ENCODE measurements around the gene CTTN.

CTTN gene

GRCh38 chr11:70398834-70399680 lies 728 bp downstream of the CTTN start:
- Histone ChIP-seq H3K4me1 (ENCODE audit: control insufficient read depth in 2 of 2, insufficient read depth in 1 of 2, low read depth in 1 of 2, low read length in 2 of 2) (peaks cover 15 to 17% of the 10 kb centered on the region in 2 donors), H3K9me3 (replicated peaks in 1 of 2; ENCODE audit: control insufficient read depth in 2 of 2, insufficient read depth in 1 of 2, low read depth in 1 of 2, low read length in 2 of 2) (peaks cover 0 to under 1% of the 10 kb centered on the region in 2 donors), H2AK5ac (ENCODE audit: low read depth, low read length) (peak overlapping the region; percentile 70), H3K27me3 (ENCODE audit: control insufficient read depth in 3 of 3, insufficient read depth in 3 of 3, low read depth in 1 of 3, low read length in 3 of 3) (no peaks in the 10 kb centered on the region), H2AFZ (ENCODE audit: low read length) (peak overlapping the region; percentile 97), H3K23ac (ENCODE audit: low read depth, low read length, poor library complexity) (no peak overlapping the region), H3K4me3 (ENCODE audit: low read length in 2 of 2) (peak overlapping the region; percentile 97 to 99), H4K8ac (ENCODE audit: low read depth, low read length) (no peak overlapping the region), H2BK120ac (ENCODE audit: low read depth, low read length) (no peak overlapping the region), H3K14ac (ENCODE audit: low read length) (peak overlapping the region; percentile 99), H4K91ac (ENCODE audit: low read depth, low read length, poor library complexity) (no peak overlapping the region), H3K4ac (ENCODE audit: low read length) (no peak overlapping the region), H2BK5ac (ENCODE audit: low read length) (peak overlapping the region; percentile 69), H3K18ac (ENCODE audit: low read length) (peak overlapping the region; percentile 96), H3K79me1 (ENCODE audit: low read depth, low read length) (peaks cover 14% of the 10 kb centered on the region), H3K4me2 (ENCODE audit: insufficient read depth, low read length, poor library complexity, severe bottlenecking) (peak overlapping the region; percentile 78), H3K36me3 (replicated peaks in 1 of 2; ENCODE audit: control insufficient read depth in 2 of 2, insufficient read depth in 2 of 2, low read length in 2 of 2) (peaks cover 3 to 38% of the 10 kb centered on the region in 2 donors), H2BK12ac (ENCODE audit: low read length) (no peak overlapping the region), H3K27ac (replicated peaks; ENCODE audit: low read length) (no peak overlapping the region), H2BK15ac (ENCODE audit: low read length) (no peak overlapping the region), H3K9ac (ENCODE audit: low read depth, low read length, poor library complexity) (peak overlapping the region; percentile 97)
- no peak for DNase-seq (ENCODE audit: low spot score)
- WGBS, 2 donors (ENCODE audit: extremely low coverage in 2 of 2, insufficient read length in 2 of 2, insufficient replicate concordance in 1 of 2), result no CpG with 5 or more reads among the region's 42 CpGs

DNA sequence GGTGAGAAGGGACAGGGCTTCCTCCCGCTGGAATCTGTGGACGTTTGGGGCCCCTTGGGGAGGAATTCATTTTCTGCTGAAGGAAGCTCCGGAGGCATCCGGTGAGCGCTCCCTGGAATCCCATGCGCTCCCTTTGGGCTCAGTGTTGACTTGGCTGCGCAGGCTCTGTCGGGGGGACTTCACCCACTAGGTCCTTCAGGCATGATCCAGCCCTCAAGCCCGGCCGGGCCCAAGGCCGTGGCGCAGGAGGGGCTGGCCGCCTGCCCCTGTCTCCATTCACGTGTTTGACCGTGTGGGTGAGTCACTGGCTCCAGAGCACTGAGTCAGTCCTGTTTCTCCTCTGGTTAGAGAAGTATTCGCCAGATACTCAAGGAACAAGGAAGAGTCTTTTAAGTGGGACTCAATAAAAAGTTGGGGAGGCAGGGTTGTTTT lies 1.4 kb downstream of the CTTN start:
- Histone ChIP-seq H3K4me2 (ENCODE audit: insufficient read depth, low read length, poor library complexity, severe bottlenecking) (peak overlapping the region; percentile 78), H3K9ac (ENCODE audit: low read depth, low read length, poor library complexity) (peak overlapping the region; percentile 97), H3K9me3 (replicated peaks in 1 of 2; ENCODE audit: control insufficient read depth in 2 of 2, insufficient read depth in 1 of 2, low read depth in 1 of 2, low read length in 2 of 2) (peaks cover 0 to 2% of the 10 kb centered on the region in 2 donors), H2BK5ac (ENCODE audit: low read length) (no peak overlapping the region), H3K18ac (ENCODE audit: low read length) (no peak overlapping the region), H4K91ac (ENCODE audit: low read depth, low read length, poor library complexity) (no peak overlapping the region), H4K8ac (ENCODE audit: low read depth, low read length) (no peak overlapping the region), H2BK12ac (ENCODE audit: low read length) (no peak overlapping the region), H3K4me3 (ENCODE audit: low read length in 2 of 2) (peak overlapping the region; percentile 97 to 99), H2BK15ac (ENCODE audit: low read length) (no peak overlapping the region), H3K14ac (ENCODE audit: low read length) (no peak overlapping the region), H3K27ac (replicated peaks; ENCODE audit: low read length) (no peak overlapping the region), H3K4me1 (ENCODE audit: control insufficient read depth in 2 of 2, insufficient read depth in 1 of 2, low read depth in 1 of 2, low read length in 2 of 2) (peaks cover 17% of the 10 kb centered on the region in 2 donors), H3K27me3 (ENCODE audit: control insufficient read depth in 3 of 3, insufficient read depth in 3 of 3, low read depth in 1 of 3, low read length in 3 of 3) (no peaks in the 10 kb centered on the region), H3K23ac (ENCODE audit: low read depth, low read length, poor library complexity) (peak overlapping the region; percentile 36), H3K4ac (ENCODE audit: low read length) (no peak overlapping the region), H3K79me1 (ENCODE audit: low read depth, low read length) (peaks cover 12% of the 10 kb centered on the region), H3K36me3 (replicated peaks in 1 of 2; ENCODE audit: control insufficient read depth in 2 of 2, insufficient read depth in 2 of 2, low read length in 2 of 2) (peaks cover 0 to 32% of the 10 kb centered on the region in 2 donors), H2AK5ac (ENCODE audit: low read depth, low read length) (peak overlapping the region; percentile 39), H2BK120ac (ENCODE audit: low read depth, low read length) (no peak overlapping the region), H2AFZ (ENCODE audit: low read length) (no peak overlapping the region)
- WGBS, 2 donors (ENCODE audit: extremely low coverage in 2 of 2, insufficient read length in 2 of 2, insufficient replicate concordance in 1 of 2), result no CpG with 5 or more reads among the region's 16 CpGs
- no peak for DNase-seq (ENCODE audit: low spot score)

- Histone ChIP-seq H2BK15ac (ENCODE audit: low read length) (no peak overlapping the region), H2AFZ (ENCODE audit: low read length) (no peak overlapping the region), H3K4me1 (ENCODE audit: control insufficient read depth in 2 of 2, insufficient read depth in 1 of 2, low read depth in 1 of 2, low read length in 2 of 2) (peaks cover 17 to 18% of the 10 kb centered on the region in 2 donors), H3K27me3 (ENCODE audit: control insufficient read depth in 3 of 3, insufficient read depth in 3 of 3, low read depth in 1 of 3, low read length in 3 of 3) (no peaks in the 10 kb centered on the region), H3K9ac (ENCODE audit: low read depth, low read length, poor library complexity) (no peak overlapping the region), H3K23ac (ENCODE audit: low read depth, low read length, poor library complexity) (peak overlapping the region; percentile 87), H3K4me2 (ENCODE audit: insufficient read depth, low read length, poor library complexity, severe bottlenecking) (no peak overlapping the region), H3K9me3 (replicated peaks in 1 of 2; ENCODE audit: control insufficient read depth in 2 of 2, insufficient read depth in 1 of 2, low read depth in 1 of 2, low read length in 2 of 2) (peaks cover 0 to 2% of the 10 kb centered on the region in 2 donors), H3K4me3 (ENCODE audit: low read length in 2 of 2) (peak overlapping the region; percentile 35 to 99), H4K8ac (ENCODE audit: low read depth, low read length) (no peak overlapping the region), H3K27ac (replicated peaks; ENCODE audit: low read length) (no peak overlapping the region), H2AK5ac (ENCODE audit: low read depth, low read length) (no peak overlapping the region), H3K4ac (ENCODE audit: low read length) (no peak overlapping the region), H2BK12ac (ENCODE audit: low read length) (no peak overlapping the region), H4K91ac (ENCODE audit: low read depth, low read length, poor library complexity) (no peak overlapping the region), H3K14ac (ENCODE audit: low read length) (no peak overlapping the region), H3K79me1 (ENCODE audit: low read depth, low read length) (peaks cover 13% of the 10 kb centered on the region), H3K18ac (ENCODE audit: low read length) (no peak overlapping the region), H2BK120ac (ENCODE audit: low read depth, low read length) (no peak overlapping the region), H2BK5ac (ENCODE audit: low read length) (no peak overlapping the region), H3K36me3 (replicated peaks in 1 of 2; ENCODE audit: control insufficient read depth in 2 of 2, insufficient read depth in 2 of 2, low read length in 2 of 2) (peaks cover 2 to 32% of the 10 kb centered on the region in 2 donors)
- WGBS, 2 donors (ENCODE audit: extremely low coverage in 2 of 2, insufficient read length in 2 of 2, insufficient replicate concordance in 1 of 2), result no CpG with 5 or more reads among the region's 8 CpGs
- no peak for DNase-seq (ENCODE audit: low spot score)
These were observed 2.3 kb downstream of the CTTN start for GRCh38 chr11:70400643-70401042.

DNA sequence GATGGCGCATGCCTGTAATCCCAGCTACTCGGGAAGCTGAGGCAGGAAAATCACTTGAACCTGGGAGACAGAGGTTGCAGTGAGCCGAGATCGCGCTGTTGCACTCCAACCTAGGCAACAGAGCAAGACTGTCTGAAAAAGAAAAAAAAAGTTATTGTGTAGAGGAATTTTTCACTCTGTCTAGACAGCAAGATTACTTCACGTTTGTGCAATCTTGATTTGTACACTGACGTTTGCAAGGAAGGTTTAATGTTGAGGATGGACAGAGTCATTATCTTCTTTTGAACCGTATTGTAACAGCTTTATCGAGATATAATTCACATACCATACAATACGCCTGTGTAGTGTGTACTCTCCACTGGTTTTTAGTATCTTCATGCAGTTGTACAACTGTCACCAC lies 3.7 kb downstream of the CTTN start:
- H3K4me1 ChIP-seq (ENCODE audit: control insufficient read depth in 2 of 2, insufficient read depth in 1 of 2, low read depth in 1 of 2, low read length in 2 of 2), result peaks cover 17 to 18% of the 10 kb centered on the region in 2 donors
- H2BK5ac ChIP-seq (ENCODE audit: low read length), result no peak overlapping the region
- peaks cover 19% of the 10 kb centered on the region for H3K79me1 ChIP-seq (ENCODE audit: low read depth, low read length)
- H3K14ac ChIP-seq (ENCODE audit: low read length), result no peak overlapping the region
- no peak overlapping the region for H2BK120ac ChIP-seq (ENCODE audit: low read depth, low read length)
- no peak overlapping the region for H3K18ac ChIP-seq (ENCODE audit: low read length)
- no peak overlapping the region for H2AFZ ChIP-seq (ENCODE audit: low read length)
- no CpG with 5 or more reads among the region's 10 CpGs for WGBS, 2 donors (ENCODE audit: extremely low coverage in 2 of 2, insufficient read length in 2 of 2, insufficient replicate concordance in 1 of 2)
- no peak for DNase-seq (ENCODE audit: low spot score)
- H3K23ac ChIP-seq (ENCODE audit: low read depth, low read length, poor library complexity), result no peak overlapping the region
- H3K4me3 ChIP-seq (ENCODE audit: low read length in 2 of 2), result no peak overlapping the region
- peaks cover 0 to 2% of the 10 kb centered on the region in 2 donors for H3K9me3 ChIP-seq (replicated peaks in 1 of 2; ENCODE audit: control insufficient read depth in 2 of 2, insufficient read depth in 1 of 2, low read depth in 1 of 2, low read length in 2 of 2)
- H3K27me3 ChIP-seq (ENCODE audit: control insufficient read depth in 3 of 3, insufficient read depth in 3 of 3, low read depth in 1 of 3, low read length in 3 of 3), result no peaks in the 10 kb centered on the region
- H3K4me2 ChIP-seq (ENCODE audit: insufficient read depth, low read length, poor library complexity, severe bottlenecking), result no peak overlapping the region
- no peak overlapping the region for H3K4ac ChIP-seq (ENCODE audit: low read length)
- peaks cover 8 to 42% of the 10 kb centered on the region in 2 donors for H3K36me3 ChIP-seq (replicated peaks in 1 of 2; ENCODE audit: control insufficient read depth in 2 of 2, insufficient read depth in 2 of 2, low read length in 2 of 2)
- no peak overlapping the region for H4K91ac ChIP-seq (ENCODE audit: low read depth, low read length, poor library complexity)
- no peak overlapping the region for H3K27ac ChIP-seq (replicated peaks; ENCODE audit: low read length)
- H2BK12ac ChIP-seq (ENCODE audit: low read length), result no peak overlapping the region
- no peak overlapping the region for H2BK15ac ChIP-seq (ENCODE audit: low read length)
- H4K8ac ChIP-seq (ENCODE audit: low read depth, low read length), result no peak overlapping the region
- no peak overlapping the region for H2AK5ac ChIP-seq (ENCODE audit: low read depth, low read length)
- no peak overlapping the region for H3K9ac ChIP-seq (ENCODE audit: low read depth, low read length, poor library complexity)

Data from neuronal stem cell (in vitro differentiated cells).